Measurements from ENCODE around the gene MKKS. TPM values are rescaled to one million over a fixed set of nuclear protein-coding genes. Genes with fewer than 3 reads are reported as not detected.

MKKS gene
- total RNA-seq = 4.7 and 6.8 TPM in 2 replicates

DNA sequence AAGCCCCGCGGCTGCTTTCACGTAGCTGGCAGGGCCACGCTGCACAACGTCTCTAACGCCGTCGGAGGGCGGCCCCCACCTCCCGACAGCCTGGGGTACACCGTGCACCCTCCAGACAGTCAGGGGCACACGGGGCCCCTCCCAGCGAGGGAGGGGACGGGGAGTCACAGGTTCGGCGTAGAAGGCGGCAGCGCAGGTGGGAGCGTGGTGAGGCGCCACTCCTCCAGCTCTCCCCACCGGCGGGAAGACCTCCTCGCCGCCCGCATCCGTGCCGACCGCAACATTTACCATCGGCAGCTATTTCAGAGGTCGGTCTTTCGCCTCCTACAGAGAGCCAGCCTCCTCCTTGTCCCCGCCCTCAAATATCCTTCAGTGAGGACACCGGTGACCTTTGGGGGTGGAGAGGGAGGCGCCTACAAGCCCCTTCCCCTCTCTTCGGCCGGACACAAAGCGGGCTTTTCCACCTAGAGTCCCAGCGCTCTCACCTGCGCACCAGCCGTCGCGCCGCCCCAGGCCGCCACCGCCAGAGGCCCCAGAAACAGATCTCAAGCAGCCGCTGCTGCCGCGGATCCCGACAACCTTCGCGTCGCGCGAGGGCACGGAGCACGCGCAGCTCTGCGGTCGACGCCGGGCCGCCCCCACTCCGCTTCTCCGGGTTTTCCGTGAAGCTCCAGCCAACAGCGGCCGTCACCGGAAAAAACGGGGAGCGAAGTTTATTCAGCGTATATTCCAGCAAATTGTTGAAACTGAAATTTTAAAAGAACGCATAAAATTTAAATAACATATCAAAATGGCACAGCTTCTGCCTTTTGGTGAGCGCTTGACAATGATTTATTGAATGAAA lies at the start of gene MKKS:
Gene MKKS (minus strand): TSS at position 600 of the 844 bp plus-strand sequence. CDS start 20,708 bp downstream, outside the sequence.

GRCh38 chr20:10434832-10435812 lies 1.1 kb upstream of the MKKS start, which contains the start of gene SLX4IP:
Gene SLX4IP, plus strand, starts transcription at chr20:10435305. Its CDS starts 22,900 bp downstream, at chr20:10458205.

Other genes starting within 250 kb of the MKKS start
- gene SNAP25, start 215.4 kb downstream of the MKKS start, total RNA-seq = not detected in 2 replicates
- gene SLX4IP, start 1.1 kb upstream of the MKKS start, total RNA-seq = 5.9 and 6.7 TPM in 2 replicates
- 2.4 and 7.4 TPM in 2 replicates for gene JAG1, start 239.8 kb upstream of the MKKS start, total RNA-seq